ENCODE data around the gene BAZ1A.

BAZ1A gene

GRCh38 chr14:34718750-34719304 is 156.3 kb downstream of the BAZ1A start:
- no peak for DNase-seq

- no peak for DNase-seq
Observed at GRCh38 chr14:34715127-34715863, 159.9 kb downstream of the BAZ1A start.

DNA sequence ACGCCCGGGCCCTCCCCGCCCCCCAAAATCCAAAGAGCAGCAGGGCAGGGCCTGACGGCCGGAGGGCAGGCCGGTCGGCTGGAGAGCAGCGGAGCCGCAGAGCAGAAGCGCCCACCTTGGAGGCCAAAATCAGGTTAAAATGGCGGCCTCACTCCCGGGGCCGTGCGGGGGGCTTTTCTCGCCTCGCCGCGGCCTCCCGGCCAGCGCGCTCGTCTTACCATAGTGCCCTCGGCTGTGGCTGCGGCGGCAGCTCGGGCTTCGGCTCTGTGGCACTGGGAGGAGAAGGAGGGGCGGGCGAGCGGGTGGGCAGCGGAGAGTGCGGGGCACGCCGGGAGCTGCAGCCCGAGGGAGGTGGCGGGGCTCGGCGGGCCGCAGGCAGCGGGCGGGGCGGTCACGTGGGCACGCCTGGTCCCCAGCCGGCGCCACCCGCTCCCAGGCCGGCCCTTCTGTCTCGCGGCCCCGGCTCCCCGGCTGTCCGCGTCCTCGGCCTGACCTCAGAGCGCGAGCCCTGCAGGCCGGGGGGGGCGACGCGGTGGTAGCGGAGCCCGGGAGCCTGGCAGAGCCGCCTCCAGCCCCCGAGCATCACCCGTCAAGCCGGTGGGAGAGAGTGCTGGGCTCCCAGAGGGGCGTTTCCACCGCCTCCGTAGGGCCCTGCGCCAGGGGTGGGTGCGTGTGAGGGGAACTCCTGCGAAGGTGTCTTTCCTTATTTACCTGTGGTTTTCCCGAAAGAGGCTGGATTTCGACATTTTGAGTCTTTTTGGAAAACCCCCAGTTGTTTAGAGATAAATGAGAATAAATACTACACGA is 160.6 kb downstream of the BAZ1A start, which contains the start of gene CFL2:
CFL2 (minus strand) TSS at position 274 of the 807 bp plus-strand sequence; CDS start at position 221, 53 bp downstream.
- DNase-seq = peak; percentile 67 to 75

- peak; percentile 51 to 52 for DNase-seq
Observed at GRCh38 chr14:34713681-34714319, 161.4 kb downstream of the BAZ1A start.

DNA sequence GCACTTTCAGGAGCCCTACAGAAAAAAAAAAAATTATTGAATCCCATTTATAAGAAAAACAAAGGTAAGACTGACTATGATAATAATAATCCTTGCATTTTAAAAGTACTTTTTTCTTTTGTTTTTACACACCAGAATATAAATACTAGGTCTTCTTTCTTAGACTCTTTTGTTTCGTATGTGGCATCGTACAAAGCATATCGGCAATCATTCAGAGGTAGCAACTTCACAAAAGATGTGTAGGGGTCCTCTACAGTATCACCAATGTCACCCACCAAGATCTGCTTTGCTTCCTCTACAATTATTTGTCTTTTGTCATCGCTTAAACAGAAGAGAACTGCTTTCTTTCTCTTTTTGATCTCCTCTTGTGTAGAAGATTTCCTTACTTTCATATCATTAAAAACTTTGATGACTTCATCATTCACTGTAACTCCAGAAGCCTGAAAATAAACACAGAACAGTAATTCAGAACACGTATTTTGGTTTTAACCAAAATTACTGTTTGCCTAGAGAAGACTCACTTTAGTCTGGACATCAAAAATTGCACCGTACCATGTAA is 162.0 kb downstream of the BAZ1A start:
- no peak for DNase-seq

- DNase-seq = no peak
Observed at GRCh38 chr14:34711796-34712712, 163.1 kb downstream of the BAZ1A start.

DNA sequence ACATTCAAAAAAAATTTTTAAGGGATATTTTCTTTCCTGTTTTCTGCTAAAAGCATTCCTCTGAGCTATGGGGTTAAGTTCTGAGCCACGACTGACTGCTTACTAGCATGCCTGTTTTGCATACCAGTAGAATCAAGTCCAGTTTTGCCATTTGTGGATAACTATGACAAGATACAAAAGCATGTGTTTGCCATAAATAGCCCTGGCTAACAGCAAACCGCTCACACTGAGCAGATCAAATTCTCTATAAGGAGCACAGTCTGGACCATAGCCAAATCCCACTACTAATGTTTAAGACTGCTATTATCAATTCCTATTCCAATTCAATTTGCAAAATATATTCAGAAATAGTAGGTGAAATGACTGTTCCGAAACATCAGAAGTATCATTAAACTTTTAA is 164.0 kb downstream of the BAZ1A start:
- DNase-seq = no peak

DNA sequence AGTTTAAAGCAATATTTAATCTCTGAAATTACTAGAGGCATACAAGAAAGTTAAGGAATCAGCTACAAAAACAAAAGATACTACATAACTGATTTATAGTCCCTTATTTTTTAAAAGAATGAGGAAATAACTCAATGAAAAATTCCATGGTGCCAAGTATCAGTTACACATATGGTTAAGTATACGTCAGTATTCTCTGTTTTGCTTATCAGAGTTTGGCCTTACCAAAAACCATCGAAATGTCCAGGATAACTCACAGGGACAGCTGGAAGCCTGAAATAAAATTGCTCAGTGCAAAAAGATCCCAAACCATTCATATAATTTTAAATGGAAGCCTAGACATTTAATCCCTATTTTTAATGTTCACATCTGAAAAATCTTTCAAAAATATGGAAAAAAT is 164.4 kb downstream of the BAZ1A start:
- no peak for DNase-seq

DNA sequence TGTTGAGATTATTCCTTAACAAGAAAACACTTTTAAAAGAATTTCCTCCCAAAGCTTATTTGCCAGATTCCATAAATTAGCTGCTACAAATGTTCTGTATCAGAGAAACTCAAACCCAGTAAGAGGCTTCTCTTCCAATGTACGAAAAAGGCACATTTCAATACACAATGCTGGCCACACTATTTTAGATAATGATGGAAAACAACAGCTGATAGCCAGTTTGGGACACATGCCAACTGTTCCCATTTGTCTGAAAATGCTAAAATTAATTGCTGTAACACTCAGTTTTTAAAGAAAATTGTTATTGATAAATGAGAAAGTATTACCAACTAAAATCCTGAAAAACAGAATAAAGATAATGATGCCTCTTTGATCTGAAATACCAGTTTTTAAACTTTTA is 165.2 kb downstream of the BAZ1A start:
- DNase-seq = no peak

GRCh38 chr14:34707722-34708121 is 167.4 kb downstream of the BAZ1A start:
- no peak for DNase-seq

Measured in stimulated activated CD4-positive, alpha-beta T cell treated with anti-CD3 and anti-CD28 coated beads, Interleukin-2, amount 100 ng/mL, for 24 hours (primary cell).